Activated naive CD8-positive, alpha-beta T cell treated with anti-CD3 and anti-CD28 coated beads, Interleukin-2, amount 50 U/mL, for 16 hours (primary cell): ENCODE data around the gene OR51A2.
"Not testable (repeated sequence)": the region's sequence is repeated elsewhere in the genome, so short reads cannot be mapped to it uniquely, and the experiment has no call there.

Experiments
- DNase-seq: peaks from one replicate; pipeline ENCODE4 v3.0.0-alpha.2; 2020; ENCODE audit warnings: low read depth, low spot score

OR51A2 gene

GRCh38 chr11:4955613-4956012 lies at the start of gene OR51A2:
OR51A2 (minus strand) TSS chr11:4955713; CDS start chr11:4955713, 0 bp downstream.
- not testable (repeated sequence) for DNase-seq

- no peak for DNase-seq
These were observed 49.1 kb upstream of the OR51A2 start for GRCh38 chr11:5004424-5005274.

- no peak for DNase-seq
These were observed 39.0 kb upstream of the OR51A2 start, which contains the start of gene OR51L1 for GRCh38 chr11:4994551-4994950. OR51L1 (plus strand) TSS chr11:4994851; CDS start chr11:4998983, 4,132 bp downstream.

- DNase-seq: no peak
These were observed 35.5 kb upstream of the OR51A2 start for GRCh38 chr11:4991060-4991459.

- no peak for DNase-seq
These were observed 28.3 kb upstream of the OR51A2 start for GRCh38 chr11:4983841-4984240.

- DNase-seq: no peak
These were observed 27.2 kb upstream of the OR51A2 start for GRCh38 chr11:4982678-4983077.

GRCh38 chr11:4979036-4979435 lies 23.5 kb upstream of the OR51A2 start:
- DNase-seq: no peak

- no peak for DNase-seq
These were observed 19.9 kb upstream of the OR51A2 start for GRCh38 chr11:4975436-4975835.

GRCh38 chr11:4962816-4963215 lies 7.3 kb upstream of the OR51A2 start:
- no peak for DNase-seq

GRCh38 chr11:4960877-4961276 lies 5.4 kb upstream of the OR51A2 start:
- DNase-seq: no peak

GRCh38 chr11:4957396-4957795 lies 1.9 kb upstream of the OR51A2 start:
- no peak for DNase-seq

GRCh38 chr11:4947505-4947904 lies 8.0 kb downstream of the OR51A2 start, which contains the start of gene OR51A4:
OR51A4 (minus strand) TSS chr11:4947605; CDS start chr11:4947100, 505 bp downstream.
- DNase-seq: no peak

GRCh38 chr11:4936745-4937144 lies 18.8 kb downstream of the OR51A2 start:
- DNase-seq: no peak

GRCh38 chr11:4932751-4933150 lies 22.8 kb downstream of the OR51A2 start:
- no peak for DNase-seq

GRCh38 chr11:4926608-4927007 lies 28.9 kb downstream of the OR51A2 start:
- DNase-seq: no peak

GRCh38 chr11:4924239-4924638 lies 31.3 kb downstream of the OR51A2 start, which contains the start of gene OR51G1:
OR51G1 (minus strand) TSS chr11:4924339; CDS start chr11:4924339, 0 bp downstream.
- DNase-seq: no peak

GRCh38 chr11:4922304-4922703 lies 33.2 kb downstream of the OR51A2 start:
- DNase-seq: no peak

GRCh38 chr11:4921796-4922195 lies 33.7 kb downstream of the OR51A2 start:
- DNase-seq: no peak

- DNase-seq: no peak
These were observed 36.3 kb downstream of the OR51A2 start, which contains the start of gene OR51G2 for GRCh38 chr11:4919250-4919649. OR51G2 (minus strand) TSS chr11:4919350; CDS start chr11:4915663, 3,687 bp downstream.

GRCh38 chr11:4916581-4916980 lies 38.9 kb downstream of the OR51A2 start:
- DNase-seq: no peak
